Natural killer cell treated with Interleukin-12 subunit alpha and Interleukin-12 subunit beta and Interleukin-15 and Interleukin-18, amount 100 ng/mL, for 72 hours (primary cell): Measurements from ENCODE around the gene CNN2. TPM values are rescaled to one million over a fixed set of nuclear protein-coding genes. Genes with fewer than 3 reads are reported as not detected.

ENCODE experiments used
- ATAC-seq, 2 donors: fragments of 150-1000 bp; cut with Tn5 transposase in 1 of 2; sonication (Bioruptor Pico), chemical (Tn5 transposase) in 1 of 2; 2 replicates each; pipeline ENCODE4 v1.10.0; 2021
- DNase-seq: peaks from one replicate; pipeline ENCODE4 v3.0.0; 2022; ENCODE audit warnings: low spot score
- H3K27ac Mint-ChIP-seq, 2 donors: 1 replicate in 1 of 2; 2 replicates in 1 of 2; pipeline ENCODE4 v1.8.0; 2022; ENCODE audit warnings: mixed read lengths in 2 of 2, mild to moderate bottlenecking in 1 of 2, moderate library complexity in 1 of 2
- H3K27me3 Mint-ChIP-seq, 2 donors: 1 replicate in 1 of 2; 2 replicates in 1 of 2; pipeline ENCODE4 v1.8.0; 2022; ENCODE audit warnings: mixed read lengths in 2 of 2
- H3K36me3 Mint-ChIP-seq: one replicate; pipeline ENCODE4 v1.8.0; 2022; ENCODE audit warnings: mixed read lengths
- H3K4me1 Mint-ChIP-seq, 2 donors: 1 replicate in 1 of 2; 2 replicates in 1 of 2; pipeline ENCODE4 v1.8.0; 2022; ENCODE audit warnings: low read depth in 2 of 2, mixed read lengths in 2 of 2, mild to moderate bottlenecking in 1 of 2
- H3K4me3 Mint-ChIP-seq: one replicate; pipeline ENCODE4 v1.8.0; 2022; ENCODE audit warnings: mixed read lengths
- H3K9me3 Mint-ChIP-seq: 2 replicates; pipeline ENCODE4 v1.8.0; 2022; ENCODE audit warnings: mixed read lengths
- total RNA-seq, 2 donors: library from RNA; stranded (reverse); gene quantifications; one replicate each; pipeline ENCODE4 v1.2.3, GENCODE V29; 2022

The CNN2 gene
- total RNA-seq, 2 donors from 2014 or later = 119 to 141 TPM

DNA sequence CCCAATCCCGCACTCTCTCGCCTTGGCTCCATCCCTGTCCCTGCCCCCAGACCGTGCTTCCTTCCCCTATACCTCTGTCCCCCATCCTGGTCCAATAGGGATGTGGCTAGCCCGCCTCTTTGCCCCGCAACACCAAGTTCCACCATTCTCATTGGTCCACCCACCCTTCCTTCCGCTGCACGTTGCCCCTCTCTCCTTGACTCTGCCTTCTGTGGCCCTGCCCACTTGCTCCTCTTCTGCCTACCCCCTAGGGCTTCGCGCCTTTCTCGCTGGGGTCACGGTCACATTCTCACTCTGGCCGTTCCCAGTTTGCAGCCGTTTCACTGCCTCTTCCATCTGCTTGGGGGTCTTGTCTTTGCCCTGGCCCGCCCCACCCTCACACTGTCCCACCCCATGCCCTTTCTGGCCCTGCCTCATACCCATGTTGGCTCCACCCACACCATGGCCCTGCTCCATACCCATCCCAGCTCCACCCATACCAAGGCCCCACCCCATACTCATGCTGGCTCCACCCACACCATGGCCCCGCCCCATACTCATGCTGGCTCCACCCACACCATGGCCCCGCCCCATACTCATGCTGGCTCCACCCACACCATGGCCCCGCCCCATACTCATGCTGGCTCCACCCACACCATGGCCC lies 36.1 kb downstream of the CNN2 start:
- ATAC-seq (no peak), DNase-seq (no peak)
- H3K4me3 Mint-ChIP-seq = no peak overlapping the region
- H3K27ac Mint-ChIP-seq = no peak overlapping the region
- H3K9me3 Mint-ChIP-seq = no peaks in the 10 kb centered on the region
- H3K36me3 Mint-ChIP-seq = no peaks in the 10 kb centered on the region
- no peaks in the 10 kb centered on the region for H3K27me3 Mint-ChIP-seq
- H3K4me1 Mint-ChIP-seq = peaks cover 19 to 25% of the 10 kb centered on the region in 2 donors

DNA sequence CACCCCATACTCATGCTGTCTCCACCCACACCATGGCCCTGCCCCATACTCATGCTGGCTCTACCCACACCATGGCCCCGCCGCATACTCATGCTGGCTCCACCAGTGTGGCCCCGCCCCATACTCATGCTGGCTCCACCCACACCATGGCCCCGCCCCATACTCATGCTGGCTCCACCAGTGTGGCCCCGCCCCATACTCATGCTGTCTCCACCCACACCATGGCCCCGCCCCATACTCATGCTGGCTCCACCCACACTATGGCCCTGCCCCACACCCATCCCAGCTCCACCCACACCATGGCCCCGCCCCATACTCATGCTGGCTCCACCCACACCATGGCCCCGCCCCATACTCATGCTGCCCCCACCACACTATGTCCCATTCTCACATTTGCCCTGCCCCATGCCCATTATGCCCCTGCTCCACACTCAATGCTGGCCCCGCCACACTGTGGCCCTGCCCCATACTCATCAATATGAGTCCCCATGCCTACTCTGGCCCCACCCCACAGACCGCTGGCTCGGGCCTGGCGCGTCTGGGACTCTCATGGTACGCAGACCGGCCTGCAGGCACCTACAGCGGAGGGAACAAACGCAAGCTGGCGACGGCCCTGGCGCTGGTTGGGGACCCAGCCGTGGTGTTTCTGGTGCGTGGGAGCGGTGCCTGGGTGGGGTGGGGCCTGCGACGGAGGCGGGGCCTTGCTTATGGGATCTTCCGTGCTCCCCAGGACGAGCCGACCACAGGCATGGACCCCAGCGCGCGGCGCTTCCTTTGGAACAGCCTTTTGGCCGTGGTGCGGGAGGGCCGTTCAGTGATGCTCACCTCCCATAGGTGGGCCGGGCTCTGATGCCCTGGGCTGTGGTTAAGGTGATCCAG lies 36.9 kb downstream of the CNN2 start:
- H3K4me3 Mint-ChIP-seq = no peak overlapping the region
- no peaks in the 10 kb centered on the region for H3K27me3 Mint-ChIP-seq
- peak in 1 of 2 donors; percentile 26 for ATAC-seq
- no peaks in the 10 kb centered on the region for H3K36me3 Mint-ChIP-seq
- DNase-seq = no peak
- H3K9me3 Mint-ChIP-seq = no peaks in the 10 kb centered on the region
- H3K27ac Mint-ChIP-seq = no peak overlapping the region
- H3K4me1 Mint-ChIP-seq = peaks cover 12 to 25% of the 10 kb centered on the region in 2 donors

DNA sequence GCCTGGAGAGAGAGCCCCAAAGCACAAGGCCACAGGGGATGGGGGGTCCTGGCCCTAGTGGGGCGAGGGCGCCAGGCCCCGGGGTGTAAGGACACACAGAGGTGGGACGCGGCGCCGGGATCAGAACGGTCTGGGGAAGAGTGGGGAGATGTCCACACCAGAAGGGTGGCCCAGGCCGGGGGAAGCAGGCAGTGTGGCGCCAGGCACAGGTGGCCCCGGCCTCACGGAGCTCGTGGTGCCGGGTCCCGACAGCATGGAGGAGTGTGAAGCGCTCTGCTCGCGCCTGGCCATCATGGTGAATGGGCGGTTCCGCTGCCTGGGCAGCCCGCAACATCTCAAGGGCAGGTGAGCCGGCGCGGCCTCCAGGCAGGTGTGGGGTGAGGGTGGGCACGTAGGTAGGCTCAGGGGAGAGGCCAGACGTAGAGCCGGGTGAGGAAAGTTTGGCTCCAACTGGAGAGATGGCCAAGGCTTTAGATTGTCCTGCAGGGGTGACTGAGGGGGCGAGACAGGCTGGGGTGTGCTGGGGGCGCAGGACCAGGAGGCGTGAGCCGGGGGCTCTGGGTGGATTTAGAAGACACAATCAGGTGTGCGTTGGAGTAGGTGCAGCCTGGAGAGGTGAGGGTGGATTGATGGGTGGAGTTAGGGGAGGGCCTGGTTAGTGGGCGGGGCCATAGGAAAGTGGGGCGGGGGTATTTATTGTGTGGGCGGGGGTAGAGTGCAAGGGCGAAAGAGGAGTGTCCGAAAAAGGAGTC lies 37.7 kb downstream of the CNN2 start:
- Mint-ChIP-seq H3K36me3 (peaks cover 6% of the 10 kb centered on the region), H3K27ac (no peak overlapping the region), H3K9me3 (no peaks in the 10 kb centered on the region), H3K27me3 (no peaks in the 10 kb centered on the region), H3K4me3 (no peak overlapping the region), H3K4me1 (peaks cover 19 to 31% of the 10 kb centered on the region in 2 donors)
- DNase-seq (no peak), ATAC-seq (no peak)

DNA sequence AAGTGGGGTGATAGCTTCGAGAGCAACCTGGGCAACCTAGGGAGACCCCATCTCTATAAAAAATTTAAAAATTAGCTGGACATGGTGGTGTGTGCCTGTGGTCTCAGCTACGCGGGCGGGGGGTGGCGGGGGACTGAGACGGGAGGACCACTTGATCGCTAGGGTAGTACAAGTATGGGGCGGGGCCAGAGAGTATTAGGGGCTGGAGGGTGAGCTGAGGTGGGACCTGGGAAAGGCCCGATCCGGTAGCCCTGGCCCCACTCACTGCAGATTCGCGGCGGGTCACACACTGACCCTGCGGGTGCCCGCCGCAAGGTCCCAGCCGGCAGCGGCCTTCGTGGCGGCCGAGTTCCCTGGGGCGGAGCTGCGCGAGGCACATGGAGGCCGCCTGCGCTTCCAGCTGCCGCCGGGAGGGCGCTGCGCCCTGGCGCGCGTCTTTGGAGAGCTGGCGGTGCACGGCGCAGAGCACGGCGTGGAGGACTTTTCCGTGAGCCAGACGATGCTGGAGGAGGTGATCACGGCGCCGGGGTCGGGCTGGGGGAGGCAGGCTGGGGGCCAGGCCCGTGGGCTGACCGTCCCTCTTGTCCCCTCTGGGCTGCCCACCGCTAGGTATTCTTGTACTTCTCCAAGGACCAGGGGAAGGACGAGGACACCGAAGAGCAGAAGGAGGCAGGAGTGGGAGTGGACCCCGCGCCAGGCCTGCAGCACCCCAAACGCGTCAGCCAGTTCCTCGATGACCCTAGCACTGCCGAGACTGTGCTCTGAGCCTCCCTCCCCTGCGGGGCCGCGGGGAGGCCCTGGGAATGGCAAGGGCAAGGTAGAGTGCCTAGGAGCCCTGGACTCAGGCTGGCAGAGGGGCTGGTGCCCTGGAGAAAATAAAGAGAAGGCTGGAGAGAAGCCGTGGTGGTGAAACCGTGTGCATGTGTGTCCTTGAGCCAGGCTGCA lies 38.5 kb downstream of the CNN2 start:
- peaks cover 22 to 35% of the 10 kb centered on the region in 2 donors for H3K4me1 Mint-ChIP-seq
- peak in 1 of 2 donors; percentile 43 for ATAC-seq

DNA sequence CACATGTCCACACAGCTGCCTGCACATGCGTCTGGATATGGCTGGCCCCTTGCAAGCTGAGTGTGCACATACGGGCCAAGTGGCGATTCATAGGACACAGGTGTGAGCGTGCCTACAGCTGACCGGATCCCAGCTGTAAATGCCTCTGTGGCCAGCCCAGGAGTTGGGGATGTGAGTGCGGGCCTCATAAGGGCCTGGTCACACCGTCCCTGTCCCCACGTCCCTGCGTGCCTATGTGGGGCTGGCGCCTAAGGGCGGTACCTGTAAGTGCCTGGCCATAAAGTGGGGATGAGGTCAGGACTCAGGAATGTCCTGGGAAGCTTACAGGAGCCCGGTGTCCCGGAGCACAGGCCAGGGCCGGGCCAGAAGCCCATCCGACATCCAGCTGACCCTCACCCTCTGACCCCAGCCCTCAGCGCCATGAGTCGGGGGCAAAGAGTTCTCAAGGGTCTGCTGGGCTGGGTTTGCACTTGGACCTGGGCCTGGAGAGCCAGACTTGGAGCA lies 39.2 kb downstream of the CNN2 start:
- H3K9me3 Mint-ChIP-seq = no peaks in the 10 kb centered on the region
- no peaks in the 10 kb centered on the region for H3K27me3 Mint-ChIP-seq
- H3K4me3 Mint-ChIP-seq = peak overlapping the region; percentile 56
- peaks cover 22 to 35% of the 10 kb centered on the region in 2 donors for H3K4me1 Mint-ChIP-seq
- H3K36me3 Mint-ChIP-seq = peaks cover 7% of the 10 kb centered on the region
- peak overlapping the region in 1 of 2 donors; percentile 21 for H3K27ac Mint-ChIP-seq
- DNase-seq = no peak
- no peak for ATAC-seq

More for the DNA sequence above, 38.5 kb downstream of the CNN2 start:
- Mint-ChIP-seq H3K36me3 (peaks cover 7% of the 10 kb centered on the region), H3K9me3 (no peaks in the 10 kb centered on the region), H3K27ac (no peak overlapping the region), H3K27me3 (no peaks in the 10 kb centered on the region), H3K4me3 (peak overlapping the region; percentile 56)
- peak; percentile 81 for DNase-seq

DNA sequence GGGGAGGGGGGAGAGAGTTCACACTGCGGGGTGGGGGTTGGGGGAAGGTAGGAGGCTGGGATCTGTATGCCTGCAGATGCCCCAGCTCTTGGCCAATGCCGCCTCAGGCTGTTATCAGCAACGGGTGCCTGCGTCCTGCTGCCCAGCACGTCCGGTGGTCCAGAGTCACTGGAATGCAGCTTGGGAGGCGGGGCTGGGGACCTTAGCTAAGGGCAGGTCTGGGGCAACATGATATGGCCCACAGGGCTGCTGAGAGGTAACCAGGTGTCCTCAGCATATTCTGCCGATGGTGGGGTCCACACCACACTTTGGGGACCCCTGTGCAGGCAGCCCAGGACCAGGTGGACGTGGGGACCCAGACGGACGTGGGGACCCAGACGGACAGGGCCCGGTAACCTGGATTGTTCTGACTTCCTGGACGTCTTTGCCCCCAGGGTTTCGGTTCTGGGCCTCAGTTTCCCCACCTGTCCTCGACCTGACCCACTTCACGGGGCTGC lies 39.9 kb downstream of the CNN2 start:
- peak overlapping the region in 1 of 2 donors; percentile 21 for H3K27ac Mint-ChIP-seq
- H3K4me1 Mint-ChIP-seq = peaks cover 22 to 35% of the 10 kb centered on the region in 2 donors
- DNase-seq = no peak
- H3K9me3 Mint-ChIP-seq = no peaks in the 10 kb centered on the region
- H3K36me3 Mint-ChIP-seq = peaks cover 7% of the 10 kb centered on the region
- ATAC-seq = no peak
- H3K27me3 Mint-ChIP-seq = no peaks in the 10 kb centered on the region
- peak overlapping the region; percentile 92 for H3K4me3 Mint-ChIP-seq

DNA sequence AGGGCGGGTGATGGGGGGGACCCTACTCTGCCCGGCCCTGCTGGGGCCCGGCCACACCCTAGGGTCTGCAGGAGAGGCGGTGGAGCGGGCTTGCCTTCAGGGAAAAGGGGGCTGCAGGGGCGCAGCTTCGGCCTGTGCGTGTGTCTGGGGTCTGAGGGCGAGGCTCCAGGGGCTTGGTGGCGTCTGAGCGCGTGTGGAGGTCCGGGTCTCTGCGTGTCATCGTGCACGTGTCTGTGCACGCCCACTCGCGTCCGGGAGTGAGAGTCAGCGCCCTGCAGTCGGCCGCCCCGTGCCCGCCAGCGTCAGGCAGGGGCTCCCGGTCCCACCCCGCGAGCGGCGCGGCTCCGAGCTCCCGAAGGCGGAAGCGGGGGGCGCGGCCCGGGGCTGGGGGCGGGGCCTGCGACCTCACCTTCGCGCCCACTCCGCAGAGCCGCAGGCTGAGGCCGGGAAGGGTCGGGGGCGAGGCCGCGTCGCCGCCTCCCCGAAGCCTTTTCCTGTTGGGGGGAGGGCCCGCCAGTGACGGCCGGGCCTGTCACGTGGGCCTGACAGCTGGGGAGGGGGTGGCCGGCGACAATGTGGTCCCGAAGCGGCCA lies 40.4 kb downstream of the CNN2 start, which contains the start of gene ARHGAP45:
ARHGAP45 (plus strand) TSS at position 420 of the 593 bp plus-strand sequence. CDS start 239 bp downstream, outside the sequence.
- ATAC-seq = peak; percentile 77 to 82
- Mint-ChIP-seq H3K36me3 (peaks cover 10% of the 10 kb centered on the region), H3K9me3 (no peaks in the 10 kb centered on the region), H3K27ac (peak within 1 kb of the TSS; percentile 88 to 92), H3K27me3 (no peaks in the 10 kb centered on the region), H3K4me3 (peak within 1 kb of the TSS; percentile 92), H3K4me1 (peaks cover 25 to 38% of the 10 kb centered on the region in 2 donors)
- peak; percentile 89 for DNase-seq

DNA sequence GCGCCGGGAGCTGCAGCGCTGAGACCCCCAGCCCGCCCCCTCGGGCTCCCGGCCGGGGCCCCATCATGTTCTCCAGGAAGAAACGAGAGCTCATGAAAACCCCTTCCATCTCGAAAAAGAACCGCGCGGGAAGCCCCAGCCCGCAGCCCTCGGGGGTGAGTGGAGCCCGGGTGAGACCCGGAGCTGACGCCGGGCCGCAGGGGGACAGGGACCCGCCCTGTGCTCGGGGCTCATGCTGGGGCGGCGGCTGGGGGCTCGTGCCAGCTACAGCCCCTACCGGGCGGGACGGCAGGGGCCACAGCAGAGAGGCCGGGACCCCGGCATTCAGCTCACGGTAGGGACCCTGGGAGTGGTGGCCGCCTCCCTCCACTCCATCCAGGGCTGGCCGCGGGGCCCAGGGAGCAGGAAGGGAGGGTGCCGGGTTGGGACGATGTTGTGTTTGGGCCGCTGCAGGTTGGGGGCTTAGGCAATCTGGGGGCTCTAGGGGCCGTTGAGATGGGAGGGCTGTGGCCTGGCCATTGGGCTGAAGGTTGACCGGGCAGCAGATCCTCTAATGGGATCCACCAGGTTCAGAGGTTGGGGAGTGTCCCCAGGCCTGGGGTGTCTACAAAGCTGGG lies 41.0 kb downstream of the CNN2 start:
- Mint-ChIP-seq H3K9me3 (no peaks in the 10 kb centered on the region), H3K4me3 (peak overlapping the region; percentile 92), H3K4me1 (peaks cover 31 to 39% of the 10 kb centered on the region in 2 donors), H3K27me3 (no peaks in the 10 kb centered on the region), H3K36me3 (peaks cover 13% of the 10 kb centered on the region), H3K27ac (peak overlapping the region; percentile 88 to 92)
- ATAC-seq (peak; percentile 62 to 70), DNase-seq (no peak)

DNA sequence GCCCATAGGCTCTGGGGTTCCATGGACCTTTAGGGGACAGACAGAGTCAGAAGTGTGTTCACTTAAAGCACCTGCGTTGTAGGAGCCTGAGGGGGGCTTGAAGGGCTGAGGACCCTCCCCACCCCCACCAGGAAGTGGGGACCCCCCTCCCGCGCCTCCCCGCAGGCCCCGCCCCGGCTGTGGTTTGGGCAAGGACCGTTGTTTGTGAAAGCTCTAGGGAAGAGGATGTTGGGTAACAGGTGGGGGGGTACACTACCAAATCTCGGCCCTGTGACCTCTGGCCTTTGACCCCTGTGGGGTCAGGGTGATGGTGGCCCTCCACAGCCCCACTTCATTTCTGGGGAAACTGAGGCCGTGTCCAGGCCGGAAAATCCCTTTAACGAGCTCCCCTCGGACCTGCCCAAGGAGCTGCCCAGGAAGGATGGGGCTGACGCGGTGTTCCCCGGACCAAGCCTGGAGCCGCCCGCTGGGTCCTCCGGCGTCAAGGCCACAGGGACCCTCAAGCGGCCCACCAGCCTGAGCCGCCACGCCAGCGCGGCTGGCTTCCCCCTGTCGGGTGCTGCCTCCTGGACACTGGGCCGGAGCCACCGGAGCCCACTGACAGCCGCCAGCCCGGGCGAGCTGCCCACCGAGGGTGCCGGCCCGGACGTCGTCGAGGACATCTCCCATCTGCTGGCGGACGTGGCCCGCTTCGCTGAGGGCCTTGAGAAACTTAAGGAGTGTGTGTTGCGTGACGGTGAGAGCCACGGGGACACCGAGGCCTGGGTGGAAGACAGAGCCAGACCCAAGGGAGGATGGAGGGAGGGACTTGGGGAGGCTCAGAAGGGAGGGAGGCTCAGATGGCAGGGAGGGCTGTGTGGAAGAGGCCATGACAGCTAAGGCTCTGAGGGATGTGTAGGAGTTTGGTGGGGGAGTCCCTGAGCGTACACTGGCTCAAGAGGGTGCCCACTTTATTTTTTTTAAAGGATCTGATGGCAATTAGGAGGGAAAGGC lies 41.9 kb downstream of the CNN2 start:
- Mint-ChIP-seq H3K4me1 (peaks cover 34 to 42% of the 10 kb centered on the region in 2 donors), H3K4me3 (peak overlapping the region; percentile 92), H3K36me3 (peaks cover 13% of the 10 kb centered on the region), H3K27ac (peak overlapping the region; percentile 88 to 92), H3K9me3 (no peaks in the 10 kb centered on the region), H3K27me3 (no peaks in the 10 kb centered on the region)
- peak; percentile 40 to 61 for ATAC-seq
- peak; percentile 89 for DNase-seq

DNA sequence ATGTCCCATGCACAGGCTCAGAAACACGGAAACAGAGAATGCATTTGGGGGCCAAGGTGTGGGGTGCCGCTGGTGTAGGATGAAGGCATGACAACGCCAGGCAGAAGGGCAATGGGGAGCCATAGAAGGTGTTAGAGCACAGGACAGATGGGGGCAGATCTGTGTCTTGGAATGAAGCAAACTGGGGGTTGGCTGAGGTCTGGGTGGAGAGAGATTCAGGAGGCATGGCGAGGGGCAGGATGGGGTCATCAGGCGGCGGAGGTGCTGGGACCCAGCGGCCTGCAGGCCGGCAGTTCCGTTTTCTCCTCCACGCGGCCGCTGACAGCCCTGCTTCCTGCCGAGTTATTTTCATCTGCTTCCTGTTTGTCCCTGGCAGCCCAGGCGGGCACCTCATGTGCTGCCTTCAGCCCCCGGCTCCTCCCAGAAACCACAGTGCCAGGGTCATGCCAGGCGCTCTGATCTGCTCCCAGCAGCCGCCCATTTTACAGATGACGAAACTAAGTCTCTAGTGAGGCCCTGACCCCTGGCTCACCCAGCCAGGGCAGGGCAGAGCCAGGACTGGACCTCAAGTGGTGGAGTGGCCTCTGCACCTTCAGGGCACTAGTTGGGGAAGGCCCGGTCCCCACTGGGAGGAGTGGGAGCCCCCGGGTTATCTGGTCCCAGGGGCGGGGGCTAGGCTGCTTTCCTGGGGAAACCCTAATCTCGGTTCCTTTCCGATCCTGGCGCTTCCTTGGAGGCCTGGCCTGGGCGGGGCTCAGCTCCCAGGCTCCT lies 42.8 kb downstream of the CNN2 start:
- H3K4me1 Mint-ChIP-seq = peaks cover 34 to 39% of the 10 kb centered on the region in 2 donors
- peaks cover 13% of the 10 kb centered on the region for H3K36me3 Mint-ChIP-seq
- DNase-seq (peak; percentile 77), ATAC-seq (peak; percentile 29 to 41)
- H3K27ac Mint-ChIP-seq = peak overlapping the region; percentile 88 to 92
- peak overlapping the region; percentile 92 for H3K4me3 Mint-ChIP-seq
- no peaks in the 10 kb centered on the region for H3K9me3 Mint-ChIP-seq
- no peaks in the 10 kb centered on the region for H3K27me3 Mint-ChIP-seq
